HFF-Myc (cell line): ENCODE data around the gene HSDL2.

Source experiments
- DNase-seq: peaks from one replicate; pipeline ENCODE4 v3.0.0-alpha.2; 2011; ENCODE audit warnings: low read depth; ENCODE audit errors: extremely low read depth
- H3K4me3 ChIP-seq: replicated peaks from 2 replicates; pipeline ENCODE4 v1.5.1; 2011; ENCODE audit warnings: low read depth, mild to moderate bottlenecking, control low read depth, low read length
- TF ChIP-seq, protein P1 (sequence below): IDR thresholded peaks from 2 replicates; pipeline ENCODE4 v1.5.1; 2012; ENCODE audit warnings: mild to moderate bottlenecking, low read depth, low read length, control low read depth; ENCODE audit errors: missing control alignments

HSDL2 gene

DNA sequence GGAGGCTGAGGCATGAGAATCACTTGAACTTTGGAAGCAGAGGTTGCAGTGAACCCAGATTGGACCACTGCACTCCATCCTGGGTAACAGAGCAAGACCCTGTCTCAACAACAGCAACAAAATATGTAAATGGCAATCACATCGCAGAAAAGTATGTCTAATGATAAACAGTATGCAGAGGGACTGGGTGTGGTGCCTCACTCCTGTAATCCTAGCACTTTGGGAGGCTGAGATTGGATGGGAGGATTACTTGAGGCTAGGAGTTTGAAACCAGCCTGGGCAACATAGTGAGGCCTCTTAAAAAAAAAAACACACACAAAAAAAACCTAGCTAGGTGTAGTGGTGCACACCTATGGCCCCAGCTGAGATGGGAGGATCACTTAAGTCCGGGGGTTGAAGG, 40.3 kb downstream of the HSDL2 start:
- no peak overlapping the region for H3K4me3 ChIP-seq
- TF ChIP-seq, protein P1, sequence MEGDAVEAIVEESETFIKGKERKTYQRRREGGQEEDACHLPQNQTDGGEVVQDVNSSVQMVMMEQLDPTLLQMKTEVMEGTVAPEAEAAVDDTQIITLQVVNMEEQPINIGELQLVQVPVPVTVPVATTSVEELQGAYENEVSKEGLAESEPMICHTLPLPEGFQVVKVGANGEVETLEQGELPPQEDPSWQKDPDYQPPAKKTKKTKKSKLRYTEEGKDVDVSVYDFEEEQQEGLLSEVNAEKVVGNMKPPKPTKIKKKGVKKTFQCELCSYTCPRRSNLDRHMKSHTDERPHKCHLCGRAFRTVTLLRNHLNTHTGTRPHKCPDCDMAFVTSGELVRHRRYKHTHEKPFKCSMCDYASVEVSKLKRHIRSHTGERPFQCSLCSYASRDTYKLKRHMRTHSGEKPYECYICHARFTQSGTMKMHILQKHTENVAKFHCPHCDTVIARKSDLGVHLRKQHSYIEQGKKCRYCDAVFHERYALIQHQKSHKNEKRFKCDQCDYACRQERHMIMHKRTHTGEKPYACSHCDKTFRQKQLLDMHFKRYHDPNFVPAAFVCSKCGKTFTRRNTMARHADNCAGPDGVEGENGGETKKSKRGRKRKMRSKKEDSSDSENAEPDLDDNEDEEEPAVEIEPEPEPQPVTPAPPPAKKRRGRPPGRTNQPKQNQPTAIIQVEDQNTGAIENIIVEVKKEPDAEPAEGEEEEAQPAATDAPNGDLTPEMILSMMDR, result no peak
- DNase-seq, result no peak

DNA sequence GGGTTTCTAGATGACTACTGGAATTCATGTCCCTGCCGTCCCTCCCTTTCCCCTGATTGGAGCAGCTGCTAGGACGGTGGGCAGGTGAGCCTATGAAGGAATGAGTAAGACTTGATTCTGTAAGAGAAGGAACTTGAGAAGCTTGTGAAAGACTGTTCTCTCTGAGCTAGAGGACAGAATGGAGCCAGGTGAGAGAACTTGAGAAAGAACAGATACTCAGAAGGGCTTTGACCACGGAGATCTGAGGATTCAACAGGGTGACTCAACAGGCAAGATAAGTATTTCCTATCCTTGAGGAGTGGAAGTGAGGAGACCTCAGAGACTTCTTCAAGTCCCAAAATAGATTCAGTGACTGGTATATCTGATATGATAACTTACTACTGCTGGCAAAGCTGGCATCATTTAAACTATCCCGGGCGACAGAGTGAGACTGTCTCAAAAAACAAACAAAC, 41.9 kb downstream of the HSDL2 start:
- H3K4me3 ChIP-seq, result no peak overlapping the region
- TF ChIP-seq, protein P1, result no peak
- no peak for DNase-seq

DNA sequence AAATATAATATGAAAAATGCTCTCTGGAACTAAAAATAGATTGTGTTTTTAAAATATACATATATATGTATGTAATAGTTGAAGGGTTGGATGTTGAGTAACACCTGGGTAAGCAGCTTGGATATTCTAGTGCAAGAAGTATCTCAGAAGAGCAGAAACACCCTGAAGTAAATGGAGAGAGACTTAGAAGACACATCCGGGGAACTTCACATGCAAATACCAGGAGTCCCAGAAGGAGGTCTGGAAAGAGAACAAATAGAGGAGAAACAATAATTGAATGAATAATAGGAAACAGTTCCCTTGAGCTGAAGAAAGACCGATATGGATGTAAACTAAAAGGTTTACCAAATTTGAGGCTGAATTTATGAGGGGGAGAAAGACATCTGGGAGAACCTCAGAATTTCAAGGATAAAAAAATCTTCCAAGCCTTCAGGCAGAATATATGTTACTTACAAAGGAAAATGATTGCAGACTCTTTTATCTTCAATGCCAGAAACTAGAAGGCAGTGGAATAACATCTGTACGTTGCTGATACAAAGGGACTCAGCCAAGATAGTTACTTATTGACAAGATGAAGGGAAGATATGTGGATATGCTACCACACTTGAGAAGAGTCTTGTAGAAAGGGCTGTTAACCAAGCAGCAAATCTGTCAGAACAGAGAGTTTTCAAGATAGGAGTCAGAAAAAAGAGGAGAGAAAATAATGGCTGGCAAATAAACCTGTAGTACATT, 42.7 kb downstream of the HSDL2 start:
- TF ChIP-seq, protein P1, result no peak

DNA sequence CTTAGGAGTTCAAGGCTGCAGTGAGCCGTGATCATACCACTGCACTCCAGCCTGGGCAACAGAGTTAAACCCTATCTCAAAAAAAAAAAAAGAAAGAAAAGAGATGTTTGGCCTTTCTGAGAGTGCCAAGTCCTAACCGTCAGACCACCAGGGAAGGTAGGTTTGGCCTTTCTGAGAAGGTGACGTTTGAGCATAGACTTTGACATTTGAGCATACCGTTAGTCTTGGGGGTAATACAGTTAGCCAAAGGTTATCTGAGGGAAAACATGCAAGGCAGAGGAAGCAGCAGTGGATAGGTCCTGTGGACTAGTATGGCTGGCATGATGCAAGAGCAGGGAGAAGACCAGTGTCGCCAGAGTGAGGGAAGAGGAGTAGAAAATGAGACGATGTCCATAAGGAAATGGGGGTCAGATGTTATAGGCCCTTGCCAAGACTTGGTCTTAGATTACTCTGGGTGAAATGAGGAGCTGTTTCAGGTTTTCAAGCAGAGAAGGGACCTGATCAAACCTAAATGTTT, 50.2 kb downstream of the HSDL2 start:
- TF ChIP-seq, protein P1, result no peak
- no peak for DNase-seq
- H3K4me3 ChIP-seq, result no peak overlapping the region

More for the DNA sequence above, 42.7 kb downstream of the HSDL2 start:
- H3K4me3 ChIP-seq, result no peak overlapping the region
- no peak for DNase-seq

DNA sequence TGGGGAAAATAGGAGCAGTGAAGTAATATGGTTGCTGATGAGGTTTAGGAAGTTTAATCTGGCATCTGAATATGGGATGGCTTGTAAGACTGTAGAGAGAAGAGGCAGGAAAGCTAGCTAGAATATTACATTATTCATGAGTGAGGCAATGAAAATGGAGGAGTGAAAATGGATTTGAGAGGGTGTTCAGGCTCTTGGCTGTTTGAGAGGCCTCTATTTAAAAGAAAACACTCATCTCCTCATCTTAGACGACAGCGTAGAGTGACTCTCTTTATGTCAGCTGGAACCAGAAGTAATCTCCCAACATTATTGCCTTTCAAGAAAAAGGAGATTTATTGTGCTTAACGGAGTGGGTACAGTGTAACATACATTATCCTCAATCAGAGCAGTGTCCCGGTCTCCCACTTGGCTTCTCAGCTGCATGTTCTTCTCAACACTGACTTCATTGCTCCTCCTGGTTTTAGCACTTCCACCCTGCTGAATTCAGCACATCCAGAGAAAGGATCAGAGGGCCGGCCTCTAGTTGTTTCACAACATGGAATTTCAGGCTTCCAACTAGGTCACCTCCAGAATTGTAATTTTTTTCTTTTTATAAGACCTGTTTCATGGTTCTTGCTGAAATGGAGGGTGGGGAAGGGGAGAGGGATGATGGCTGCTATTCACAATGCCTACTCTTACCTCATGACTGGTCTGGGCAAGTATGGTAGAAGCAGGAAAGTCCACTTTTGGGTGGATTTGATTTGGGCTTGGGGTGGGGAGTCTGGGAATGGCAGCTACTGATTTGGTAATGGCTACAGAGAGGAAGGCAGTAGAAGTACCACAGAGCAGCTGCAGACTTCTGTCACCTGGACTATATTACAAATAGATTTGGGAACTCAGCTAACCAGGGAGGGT, 53.8 kb downstream of the HSDL2 start:
- TF ChIP-seq, protein P1, result no peak
- DNase-seq, result no peak
- H3K4me3 ChIP-seq, result no peak overlapping the region

DNA sequence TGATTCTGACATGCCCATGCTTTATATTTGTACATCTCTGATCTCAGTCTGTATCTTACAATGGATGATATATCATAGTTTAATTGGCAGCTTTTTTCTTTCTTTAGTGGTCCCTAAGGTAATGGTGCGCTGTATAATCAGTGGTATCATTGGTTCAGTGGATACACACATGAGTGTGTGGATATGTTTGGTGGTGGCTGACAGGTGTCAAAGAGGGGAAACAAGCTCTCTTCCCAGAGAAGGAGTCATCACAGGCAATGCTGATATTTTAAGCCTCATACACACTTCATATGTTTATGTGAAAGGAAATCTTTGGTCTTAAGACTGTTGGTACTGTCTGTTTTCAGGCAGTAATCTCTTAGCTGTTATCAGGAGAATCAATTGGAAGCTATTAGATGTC, 54.6 kb downstream of the HSDL2 start:
- no peak overlapping the region for H3K4me3 ChIP-seq
- TF ChIP-seq, protein P1, result no peak
- no peak for DNase-seq
